ENCODE measurements around the gene FATE1. TPM values are rescaled to one million over a fixed set of nuclear protein-coding genes. Genes with fewer than 3 reads are reported as not detected.

FATE1 gene
- total RNA-seq, 1 experiment from 2014 or later, result not detected

- Histone ChIP-seq H3K36me3 (ENCODE audit: control insufficient read depth, insufficient read depth, low read length) (no peaks in the 10 kb centered on the region), H3K4me3 (ENCODE audit: low read depth in 2 of 2, low read length in 2 of 2) (no peak overlapping the region), H3K4me1 (ENCODE audit: control insufficient read depth, insufficient read depth, low read length) (no peaks in the 10 kb centered on the region), H3K27me3 (ENCODE audit: control insufficient read depth, insufficient read depth, low read length) (no peaks in the 10 kb centered on the region), H3K9me3 (ENCODE audit: control insufficient read depth, insufficient read depth, low read depth, low read length) (no peaks in the 10 kb centered on the region), H3K27ac (ENCODE audit: low read length) (no peak overlapping the region)
- in situ Hi-C loops (cut with HindIII; ENCODE audit: low pct_unique_long_range_greater_than_20kb, low sequenced_read_pairs), result no loop called here
- no peak for ATAC-seq
- ChIA-PET CTCF (no interaction called here), POLR2A (interaction anchor here (0.6 kb wide), 1 partner anchor 781 kb away, joined by 3 read pairs; no protein-coding TSS in a partner anchor)
- intact Hi-C loops (cut with micrococcal nuclease; ENCODE audit: unreplicated experiment), result no loop called here
- no TSS peak for BruUV-seq (replicated peaks)
- TF ChIP-seq CTCF (IDR thresholded peaks at IDR 0.05) (no peak), REST (IDR thresholded peaks at IDR 0.05; ENCODE audit: insufficient read depth in 1 of 2, low read depth in 2 of 2, low read length in 1 of 2) (no peak), SIN3A (IDR thresholded peaks at IDR 0.05; ENCODE audit: borderline replicate concordance, insufficient read depth, low read depth, low read length) (no peak), POLR2AphosphoS5 (IDR thresholded peaks at IDR 0.05; ENCODE audit: low read depth, low read length) (no peak), TCF7L2 (IDR thresholded peaks at IDR 0.05; ENCODE audit: low read depth, low read length) (no peak)
- no peak for DNase-seq (ENCODE audit: low read depth, low spot score)
These were observed 15.3 kb upstream of the FATE1 start for GRCh38 chrX:151700581-151700980.

GRCh38 chrX:151701071-151701470, 14.8 kb upstream of the FATE1 start:
- Histone ChIP-seq H3K27ac (ENCODE audit: low read length) (no peak overlapping the region), H3K36me3 (ENCODE audit: control insufficient read depth, insufficient read depth, low read length) (no peaks in the 10 kb centered on the region), H3K27me3 (ENCODE audit: control insufficient read depth, insufficient read depth, low read length) (no peaks in the 10 kb centered on the region), H3K4me1 (ENCODE audit: control insufficient read depth, insufficient read depth, low read length) (no peaks in the 10 kb centered on the region), H3K4me3 (ENCODE audit: low read depth in 2 of 2, low read length in 2 of 2) (no peak overlapping the region), H3K9me3 (ENCODE audit: control insufficient read depth, insufficient read depth, low read depth, low read length) (no peaks in the 10 kb centered on the region)
- POLR2A ChIA-PET, result interaction anchor here (0.6 kb wide), 1 partner anchor 782 kb away, joined by 3 read pairs; no protein-coding TSS in a partner anchor
- in situ Hi-C loops (cut with HindIII; ENCODE audit: low pct_unique_long_range_greater_than_20kb, low sequenced_read_pairs), result no loop called here
- no TSS peak for BruUV-seq (replicated peaks)
- ATAC-seq (no peak), DNase-seq (ENCODE audit: low read depth, low spot score) (no peak)
- TF ChIP-seq SIN3A (IDR thresholded peaks at IDR 0.05; ENCODE audit: borderline replicate concordance, insufficient read depth, low read depth, low read length) (no peak), REST (IDR thresholded peaks at IDR 0.05; ENCODE audit: insufficient read depth in 1 of 2, low read depth in 2 of 2, low read length in 1 of 2) (no peak), TCF7L2 (IDR thresholded peaks at IDR 0.05; ENCODE audit: low read depth, low read length) (no peak), CTCF (IDR thresholded peaks at IDR 0.05) (no peak), POLR2AphosphoS5 (IDR thresholded peaks at IDR 0.05; ENCODE audit: low read depth, low read length) (no peak)
- CTCF ChIA-PET, result no interaction called here
- intact Hi-C loops (cut with micrococcal nuclease; ENCODE audit: unreplicated experiment), result no loop called here
